ENCODE measurements around the gene AMIGO1. TPM values are rescaled to one million over a fixed set of nuclear protein-coding genes. Genes with fewer than 3 reads are reported as not detected.

The AMIGO1 gene
- total and polyA plus RNA-seq, 10 of the 15 experiments (the other 5 are each of a cell fraction or from before 2014, with no cell fraction given): 0.02 to 0.28 (median 0.08) TPM; not detected in 1

DNA sequence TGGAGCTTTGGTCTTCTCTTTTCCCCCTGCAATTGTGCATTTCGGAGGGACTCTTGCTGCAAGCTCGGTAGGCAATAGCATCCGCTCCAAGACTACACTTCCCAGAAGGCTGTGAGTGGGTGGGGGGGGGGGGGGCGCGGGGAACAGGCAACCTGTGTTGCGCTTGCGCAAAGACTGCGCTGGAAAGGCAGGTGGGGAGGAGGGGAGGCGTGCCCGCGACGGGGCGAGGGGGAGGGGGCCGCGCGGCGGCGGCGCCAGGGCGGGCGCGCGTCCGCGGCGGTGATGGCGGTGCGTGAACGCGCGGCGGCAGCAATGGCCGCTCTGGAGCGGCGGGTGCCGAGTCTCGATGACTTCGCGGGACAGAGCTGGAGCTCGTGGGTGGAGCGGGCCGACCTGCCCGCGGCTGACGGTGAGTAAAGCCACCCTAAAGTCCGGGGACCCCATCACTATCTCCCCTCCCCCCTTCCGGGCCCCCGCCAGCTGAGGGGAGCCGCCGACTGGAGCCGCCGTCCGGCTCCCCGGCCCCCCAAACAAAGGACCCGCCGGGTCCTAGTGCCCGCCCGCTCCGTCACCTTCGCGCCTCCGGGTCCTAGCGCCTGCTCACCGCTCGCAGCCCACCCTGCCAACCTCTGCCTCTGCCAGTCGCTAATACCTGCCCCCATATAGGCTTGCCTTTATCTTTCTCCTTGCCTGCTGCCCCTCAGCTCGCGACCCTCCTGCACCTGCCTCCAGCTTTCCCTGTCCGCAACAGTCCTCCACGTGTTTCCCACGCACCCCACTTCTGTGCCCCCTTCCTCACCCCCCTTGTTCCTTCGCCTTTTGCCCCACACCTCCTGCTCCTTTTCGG lies 25.6 kb downstream of the AMIGO1 start, which contains the start of gene ATXN7L2 (continued):
- TF ChIP-seq CEBPZ (IDR thresholded peaks at IDR 0.05; ENCODE audit: low read depth, low read length): no peak
- TF ChIP-seq MAX (IDR thresholded peaks at IDR 0.05; ENCODE audit: low read depth, low read length): peak; percentile 47; the same call in 1 of the 2 replicates
- no peak for TF ChIP-seq RCOR1 (conservative IDR thresholded peaks at IDR 0.05; ENCODE audit: low read depth, low read length)
- TF ChIP-seq, protein P1, sequence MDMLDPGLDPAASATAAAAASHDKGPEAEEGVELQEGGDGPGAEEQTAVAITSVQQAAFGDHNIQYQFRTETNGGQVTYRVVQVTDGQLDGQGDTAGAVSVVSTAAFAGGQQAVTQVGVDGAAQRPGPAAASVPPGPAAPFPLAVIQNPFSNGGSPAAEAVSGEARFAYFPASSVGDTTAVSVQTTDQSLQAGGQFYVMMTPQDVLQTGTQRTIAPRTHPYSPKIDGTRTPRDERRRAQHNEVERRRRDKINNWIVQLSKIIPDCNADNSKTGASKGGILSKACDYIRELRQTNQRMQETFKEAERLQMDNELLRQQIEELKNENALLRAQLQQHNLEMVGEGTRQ (IDR thresholded peaks at IDR 0.05; ENCODE audit: borderline replicate concordance, low read depth, low read length): no peak
- peak; percentile 96 for TF ChIP-seq SP1 (IDR thresholded peaks at IDR 0.05; ENCODE audit: low read depth, low read length)
- TF ChIP-seq CHD4 (IDR thresholded peaks at IDR 0.05): no peak
- no peak for TF ChIP-seq KLF5 (IDR thresholded peaks at IDR 0.05; ENCODE audit: partially characterized antibody)
- no peak for TF ChIP-seq MTA3 (IDR thresholded peaks at IDR 0.05; ENCODE audit: borderline replicate concordance, low read length)
- no peak for TF ChIP-seq STAT3 (IDR thresholded peaks at IDR 0.05; ENCODE audit: low read depth, low read length)
- no peak for TF ChIP-seq JUNB (IDR thresholded peaks at IDR 0.05)
- peak; percentile 57 for TF ChIP-seq ZZZ3 (IDR thresholded peaks at IDR 0.05; ENCODE audit: control insufficient read depth, insufficient read length, low read depth)
- peak; percentile 42 for TF ChIP-seq RELA (IDR thresholded peaks at IDR 0.05; ENCODE audit: borderline replicate concordance, partially characterized antibody)
- TF ChIP-seq POLR2AphosphoS5 (IDR thresholded peaks at IDR 0.05; ENCODE audit: low read length): peak; percentile 84
- no peak for TF ChIP-seq NFYA (IDR thresholded peaks at IDR 0.05; ENCODE audit: borderline replicate concordance, low read depth, low read length)
- TF ChIP-seq, protein P2, sequence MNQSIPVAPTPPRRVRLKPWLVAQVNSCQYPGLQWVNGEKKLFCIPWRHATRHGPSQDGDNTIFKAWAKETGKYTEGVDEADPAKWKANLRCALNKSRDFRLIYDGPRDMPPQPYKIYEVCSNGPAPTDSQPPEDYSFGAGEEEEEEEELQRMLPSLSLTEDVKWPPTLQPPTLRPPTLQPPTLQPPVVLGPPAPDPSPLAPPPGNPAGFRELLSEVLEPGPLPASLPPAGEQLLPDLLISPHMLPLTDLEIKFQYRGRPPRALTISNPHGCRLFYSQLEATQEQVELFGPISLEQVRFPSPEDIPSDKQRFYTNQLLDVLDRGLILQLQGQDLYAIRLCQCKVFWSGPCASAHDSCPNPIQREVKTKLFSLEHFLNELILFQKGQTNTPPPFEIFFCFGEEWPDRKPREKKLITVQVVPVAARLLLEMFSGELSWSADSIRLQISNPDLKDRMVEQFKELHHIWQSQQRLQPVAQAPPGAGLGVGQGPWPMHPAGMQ (IDR thresholded peaks at IDR 0.05; ENCODE audit: borderline replicate concordance): no peak
- TF ChIP-seq KDM1A (IDR thresholded peaks at IDR 0.05; ENCODE audit: borderline replicate concordance): no peak
- no peak for TF ChIP-seq BCLAF1 (IDR thresholded peaks at IDR 0.05)
- peak; percentile 82 for TF ChIP-seq IKZF1 (conservative IDR thresholded peaks at IDR 0.05)
- TF ChIP-seq MYB (IDR thresholded peaks at IDR 0.05; ENCODE audit: borderline replicate concordance, low read depth, low read length): no peak
- peak; percentile 61 for TF ChIP-seq RUNX3 (IDR thresholded peaks at IDR 0.05; ENCODE audit: low read length)
